Gastrocnemius medialis (tissue), 4 donors: ENCODE results near the gene TMED10. TPM values are rescaled to one million over a fixed set of nuclear protein-coding genes. Genes with fewer than 3 reads are reported as not detected.
A peak's percentile ranks its signal among the peaks of the same experiment; 100 is the strongest.

Source experiments
- ATAC-seq, 2 donors: fragments of 150-250 bp; one replicate each; pipeline ENCODE4 v1.9.1; 2016
- DNase-seq, 2 donors: peaks; one replicate each; pipeline ENCODE4 v3.0.0-alpha.2; 2019
- H3K27ac ChIP-seq, 4 donors: fragments of 200-600 bp; sonication (generic); 1 replicate in 1 of 4; 2 replicates in 3 of 4; pipeline ENCODE4 v1.5.1; 2016 to 2018; ENCODE audit warnings: mild to moderate bottlenecking in 2 of 4, moderate library complexity in 1 of 4
- H3K27me3 ChIP-seq, 3 donors: fragments of 200-600 bp; sonication (generic) in 2 of 3; 1 replicate in 1 of 3; 2 replicates in 2 of 3; pipeline versions ENCODE4 v1.5.1 to v1.6.0; 2016 to 2019; ENCODE audit warnings: mild to moderate bottlenecking in 1 of 3, moderate library complexity in 1 of 3
- H3K36me3 ChIP-seq, 2 donors: fragments of 200-600 bp; sonication (generic) in 1 of 2; one replicate each; pipeline ENCODE4 v1.5.1; 2017 to 2018
- H3K4me1 ChIP-seq, 2 donors: fragments of 200-600 bp; sonication (generic) in 1 of 2; one replicate each; pipeline ENCODE4 v1.5.1; 2016 to 2017; ENCODE audit warnings: mild to moderate bottlenecking in 2 of 2
- H3K4me3 ChIP-seq, 4 donors: fragments of 200-600 bp; sonication (generic) in 3 of 4; 1 replicate in 1 of 4; 2 replicates in 3 of 4; pipeline ENCODE4 v1.5.1; 2016 to 2019; ENCODE audit warnings: mild to moderate bottlenecking in 2 of 4
- H3K9me3 ChIP-seq, 3 donors: fragments of 200-600 bp; sonication (generic) in 2 of 3; 1 replicate in 1 of 3; 2 replicates in 2 of 3; pipeline ENCODE4 v1.5.1; 2016 to 2019
- POLR2A ChIP-seq, 2 donors: fragments of 450-650 bp; IDR thresholded peaks; one replicate each; pipeline ENCODE4 v1.6.1; 2017; ENCODE audit warnings: antibody characterized with exemption in 2 of 2, mild to moderate bottlenecking in 2 of 2, moderate library complexity in 2 of 2
- in situ Hi-C, 4 donors: fragments of 200-750 bp; cut with MboI; loops; one replicate each; pipeline versions ENCODE4 v1.15.0 to v1.8.0; 2017; ENCODE audit warnings: low sequenced_read_pairs in 4 of 4
- intact Hi-C: fragments of 100-400 bp; cut with DNase I; formaldehyde crosslinking; loops from one replicate; pipeline ENCODE4 v1.15.1; 2023; ENCODE audit warnings: low total_unique reads
- total RNA-seq, 4 donors: library from RNA; depleted of rRNA; stranded (reverse); fragments of >200 nt; gene quantifications; one replicate each; pipeline versions ENCODE4 v1.1.0 to v1.2.3, GENCODE V29; 2016
- TF ChIP-seq, protein P1 (sequence below), 5 experiments: fragments of 450-650 bp in 3 of 5; fragments of 200-600 bp in 2 of 5; sonication (generic) in 2 of 5; IDR thresholded peaks in 4 of 5; conservative IDR thresholded peaks in 1 of 5; 1 replicate in 4 of 5; 2 replicates in 1 of 5; pipeline ENCODE4 v1.5.1; 2016 to 2019; ENCODE audit warnings: antibody characterized with exemption in 5 of 5, mild to moderate bottlenecking in 3 of 5, moderate library complexity in 3 of 5

TMED10 gene
- total RNA-seq, 4 donors from 2014 or later = 161 to 362 (median 255) TPM

DNA sequence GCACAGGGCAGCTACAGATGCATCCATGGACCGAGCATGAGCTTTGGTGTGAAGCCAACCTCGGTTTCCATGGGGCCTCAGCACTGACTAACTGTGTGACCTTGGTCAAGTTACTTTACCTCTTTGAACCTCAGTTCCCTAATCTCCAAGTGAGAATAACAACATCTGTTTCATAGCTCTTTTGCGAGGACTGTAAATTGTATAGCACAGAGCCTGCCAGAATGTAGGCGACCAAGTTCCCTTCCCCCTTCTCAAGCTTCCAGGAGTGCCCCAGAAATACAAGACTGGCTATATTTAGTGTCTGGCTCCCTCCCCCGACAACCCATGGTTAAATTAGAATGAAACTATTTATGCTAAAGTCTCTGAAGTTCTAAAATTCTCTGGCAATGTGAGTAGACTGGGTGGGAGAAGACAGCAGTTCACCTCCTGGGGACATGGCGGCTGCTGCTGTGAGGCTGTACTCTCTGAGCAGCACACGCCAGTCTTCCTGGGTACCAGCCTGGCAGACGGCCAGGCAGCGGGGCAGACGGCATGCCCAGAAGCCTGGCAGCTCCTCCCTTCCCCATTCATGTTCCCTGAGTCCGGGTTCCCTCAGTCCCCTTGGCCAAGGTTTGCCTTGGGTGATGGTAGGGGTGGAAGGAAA, 22.0 kb upstream of the TMED10 start:
- Histone ChIP-seq H3K4me1 (peaks cover 13 to 14% of the 10 kb centered on the region in 2 donors), H3K4me3 (no peak overlapping the region), H3K27ac (peak overlapping the region; percentile 35 to 71 (median 54)), H3K36me3 (no peaks in the 10 kb centered on the region), H3K9me3 (no peaks in the 10 kb centered on the region), H3K27me3 (no peaks in the 10 kb centered on the region)
- no peak for TF ChIP-seq POLR2A (IDR thresholded peaks at IDR 0.05)
- DNase-seq (peak in 1 of 2 donors; percentile 20), ATAC-seq (peak in 1 of 2 donors; percentile 44)
- intact Hi-C loops (no loop called here), in situ Hi-C loops (no loop called here)

DNA sequence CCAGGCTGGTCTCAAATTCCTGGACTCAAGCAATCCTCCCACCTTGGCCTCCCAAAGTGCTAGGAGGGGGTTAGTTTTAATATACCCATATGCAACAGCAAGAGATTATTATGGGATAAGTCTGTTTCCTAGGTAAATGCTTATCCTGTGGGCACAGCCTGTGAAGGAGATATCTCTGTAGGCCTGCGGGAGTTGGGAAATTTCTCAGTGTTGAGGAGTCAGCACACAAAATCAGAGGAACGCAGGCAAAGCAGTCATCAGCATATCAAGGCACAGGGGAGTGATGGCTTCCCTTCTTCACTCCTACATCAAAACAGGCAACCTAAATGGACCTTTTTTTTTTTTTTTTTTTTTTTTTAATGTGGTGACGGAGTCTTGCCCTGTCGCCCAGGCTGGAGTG, 20.9 kb upstream of the TMED10 start:
- no peak for TF ChIP-seq POLR2A (IDR thresholded peaks at IDR 0.05)
- TF ChIP-seq, protein P1, sequence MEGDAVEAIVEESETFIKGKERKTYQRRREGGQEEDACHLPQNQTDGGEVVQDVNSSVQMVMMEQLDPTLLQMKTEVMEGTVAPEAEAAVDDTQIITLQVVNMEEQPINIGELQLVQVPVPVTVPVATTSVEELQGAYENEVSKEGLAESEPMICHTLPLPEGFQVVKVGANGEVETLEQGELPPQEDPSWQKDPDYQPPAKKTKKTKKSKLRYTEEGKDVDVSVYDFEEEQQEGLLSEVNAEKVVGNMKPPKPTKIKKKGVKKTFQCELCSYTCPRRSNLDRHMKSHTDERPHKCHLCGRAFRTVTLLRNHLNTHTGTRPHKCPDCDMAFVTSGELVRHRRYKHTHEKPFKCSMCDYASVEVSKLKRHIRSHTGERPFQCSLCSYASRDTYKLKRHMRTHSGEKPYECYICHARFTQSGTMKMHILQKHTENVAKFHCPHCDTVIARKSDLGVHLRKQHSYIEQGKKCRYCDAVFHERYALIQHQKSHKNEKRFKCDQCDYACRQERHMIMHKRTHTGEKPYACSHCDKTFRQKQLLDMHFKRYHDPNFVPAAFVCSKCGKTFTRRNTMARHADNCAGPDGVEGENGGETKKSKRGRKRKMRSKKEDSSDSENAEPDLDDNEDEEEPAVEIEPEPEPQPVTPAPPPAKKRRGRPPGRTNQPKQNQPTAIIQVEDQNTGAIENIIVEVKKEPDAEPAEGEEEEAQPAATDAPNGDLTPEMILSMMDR (IDR thresholded peaks at IDR 0.05 in 4 of 5, conservative IDR thresholded peaks at IDR 0.05 in 1 of 5) = no peak
- intact Hi-C loops = no loop called here
- DNase-seq = no peak
- ATAC-seq = peak in 1 of 2 donors; percentile 6
- no peaks in the 10 kb centered on the region for H3K36me3 ChIP-seq
- H3K27me3 ChIP-seq = no peaks in the 10 kb centered on the region
- in situ Hi-C loops = no loop called here
- H3K27ac ChIP-seq = no peak overlapping the region
- no peaks in the 10 kb centered on the region for H3K9me3 ChIP-seq
- peaks cover 13 to 14% of the 10 kb centered on the region in 2 donors for H3K4me1 ChIP-seq
- no peak overlapping the region for H3K4me3 ChIP-seq

DNA sequence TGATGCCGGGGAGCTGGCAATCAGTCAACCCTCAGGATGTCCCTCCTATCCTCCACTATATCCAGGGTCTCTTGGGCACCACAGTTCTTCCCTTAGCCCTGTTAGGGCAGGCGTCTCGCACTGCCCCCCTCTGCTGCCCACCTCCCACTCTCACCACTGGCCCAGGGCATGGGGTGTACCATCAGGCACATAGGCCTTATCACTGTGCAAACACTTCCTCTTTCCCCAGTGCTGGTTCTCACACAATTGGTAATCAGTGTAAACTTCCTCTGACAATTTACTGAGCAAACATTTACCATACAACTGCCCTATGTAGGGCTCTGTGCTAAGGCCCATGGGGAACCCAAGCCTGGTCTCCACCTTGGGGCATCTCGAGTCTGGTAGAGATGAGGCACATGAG, 20.1 kb upstream of the TMED10 start:
- peaks cover 13 to 14% of the 10 kb centered on the region in 2 donors for H3K4me1 ChIP-seq
- DNase-seq (no peak), ATAC-seq (no peak)
- H3K27me3 ChIP-seq = no peaks in the 10 kb centered on the region
- H3K9me3 ChIP-seq = no peaks in the 10 kb centered on the region
- no peak overlapping the region for H3K4me3 ChIP-seq
- no peaks in the 10 kb centered on the region for H3K36me3 ChIP-seq
- TF ChIP-seq, protein P1 (IDR thresholded peaks at IDR 0.05 in 4 of 5, conservative IDR thresholded peaks at IDR 0.05 in 1 of 5) = no peak
- no peak for TF ChIP-seq POLR2A (IDR thresholded peaks at IDR 0.05)
- in situ Hi-C loops = no loop called here
- intact Hi-C loops = no loop called here
- no peak overlapping the region for H3K27ac ChIP-seq

DNA sequence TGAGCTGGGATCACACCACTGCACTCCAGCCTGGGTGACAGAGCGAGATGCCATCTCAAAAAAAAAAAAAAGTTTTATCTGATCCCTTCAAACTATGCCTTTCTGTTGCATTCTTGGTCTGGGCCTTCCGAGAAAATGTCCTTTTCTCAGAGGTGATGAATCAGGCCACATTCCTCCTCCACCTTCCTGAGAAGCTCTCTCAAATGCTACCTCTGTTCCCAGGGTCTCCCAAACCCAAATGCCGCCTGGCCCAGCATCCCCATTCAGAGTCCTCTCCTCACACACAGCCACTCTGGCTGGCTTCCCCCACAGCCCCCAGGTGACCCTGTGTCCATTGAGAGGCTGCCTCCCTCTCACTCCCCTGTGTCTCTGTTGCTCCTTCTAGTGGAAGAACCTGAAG, 19.7 kb upstream of the TMED10 start:
- no peak overlapping the region for H3K27ac ChIP-seq
- peaks cover 14 to 16% of the 10 kb centered on the region in 2 donors for H3K4me1 ChIP-seq
- H3K27me3 ChIP-seq = no peaks in the 10 kb centered on the region
- TF ChIP-seq POLR2A (IDR thresholded peaks at IDR 0.05) = no peak
- TF ChIP-seq, protein P1 (IDR thresholded peaks at IDR 0.05 in 4 of 5, conservative IDR thresholded peaks at IDR 0.05 in 1 of 5) = no peak
- no peaks in the 10 kb centered on the region for H3K9me3 ChIP-seq
- ATAC-seq = no peak
- no peak overlapping the region for H3K4me3 ChIP-seq
- no peaks in the 10 kb centered on the region for H3K36me3 ChIP-seq
- in situ Hi-C loops = no loop called here
- intact Hi-C loops = no loop called here
- no peak for DNase-seq

- Histone ChIP-seq H3K27me3 (no peaks in the 10 kb centered on the region), H3K36me3 (no peaks in the 10 kb centered on the region), H3K4me1 (peaks cover 0 to 5% of the 10 kb centered on the region in 2 donors), H3K9me3 (no peaks in the 10 kb centered on the region), H3K27ac (no peak overlapping the region), H3K4me3 (no peak overlapping the region)
- in situ Hi-C loops = no loop called here
- DNase-seq (no peak), ATAC-seq (no peak)
- TF ChIP-seq, protein P1 (IDR thresholded peaks at IDR 0.05 in 4 of 5, conservative IDR thresholded peaks at IDR 0.05 in 1 of 5) = no peak
- TF ChIP-seq POLR2A (IDR thresholded peaks at IDR 0.05) = no peak
- intact Hi-C loops = no loop called here
These were observed 14.7 kb upstream of the TMED10 start for GRCh38 chr14:75191100-75191499.
